Measurements from ENCODE around the gene TALDO1.

The TALDO1 gene

DNA sequence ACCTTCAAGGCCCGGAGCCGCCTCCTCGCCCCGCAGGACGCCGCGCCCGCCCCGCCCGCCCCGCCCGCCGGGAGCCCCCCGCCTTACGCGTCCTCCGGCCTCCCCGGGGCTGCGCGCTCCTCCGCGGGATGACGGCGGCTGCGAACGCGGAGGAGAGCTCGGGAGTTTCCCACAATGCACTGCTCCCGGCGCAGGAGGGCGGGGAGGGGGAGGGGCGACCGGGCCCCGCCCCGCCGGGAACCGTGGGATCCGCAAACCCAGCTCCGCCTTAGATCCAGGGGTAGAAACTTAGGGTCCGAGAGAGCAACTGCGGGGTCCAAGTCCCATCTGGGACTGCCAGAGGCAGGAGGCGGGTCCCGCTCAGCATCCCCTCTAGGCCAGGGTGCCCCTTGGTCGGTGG, 42.7 kb downstream of the TALDO1 start, which contains the start of gene CEND1:
TSS of gene CEND1 (minus strand) at position 148 of the 400 bp plus-strand sequence. CDS start 1,514 bp downstream, outside the sequence.
- no peak within 1 kb of the TSS for H3K27ac ChIP-seq (ENCODE audit: low read depth, low read length, poor library complexity, severe bottlenecking)
- H3K4me3 ChIP-seq (ENCODE audit: low read depth, low read length, poor library complexity, severe bottlenecking) = peak within 1 kb of the TSS; percentile 51
- H3K36me3 ChIP-seq (ENCODE audit: insufficient read depth, low read length) = peaks cover 11% of the 10 kb centered on the region
- H3K4me1 ChIP-seq (ENCODE audit: insufficient read depth, low read length, severe bottlenecking) = peaks cover 28% of the 10 kb centered on the region
- no peak for TF ChIP-seq EZH2 (IDR thresholded peaks at IDR 0.05; ENCODE audit: borderline replicate concordance, low read length)
- TF ChIP-seq, protein P1, sequence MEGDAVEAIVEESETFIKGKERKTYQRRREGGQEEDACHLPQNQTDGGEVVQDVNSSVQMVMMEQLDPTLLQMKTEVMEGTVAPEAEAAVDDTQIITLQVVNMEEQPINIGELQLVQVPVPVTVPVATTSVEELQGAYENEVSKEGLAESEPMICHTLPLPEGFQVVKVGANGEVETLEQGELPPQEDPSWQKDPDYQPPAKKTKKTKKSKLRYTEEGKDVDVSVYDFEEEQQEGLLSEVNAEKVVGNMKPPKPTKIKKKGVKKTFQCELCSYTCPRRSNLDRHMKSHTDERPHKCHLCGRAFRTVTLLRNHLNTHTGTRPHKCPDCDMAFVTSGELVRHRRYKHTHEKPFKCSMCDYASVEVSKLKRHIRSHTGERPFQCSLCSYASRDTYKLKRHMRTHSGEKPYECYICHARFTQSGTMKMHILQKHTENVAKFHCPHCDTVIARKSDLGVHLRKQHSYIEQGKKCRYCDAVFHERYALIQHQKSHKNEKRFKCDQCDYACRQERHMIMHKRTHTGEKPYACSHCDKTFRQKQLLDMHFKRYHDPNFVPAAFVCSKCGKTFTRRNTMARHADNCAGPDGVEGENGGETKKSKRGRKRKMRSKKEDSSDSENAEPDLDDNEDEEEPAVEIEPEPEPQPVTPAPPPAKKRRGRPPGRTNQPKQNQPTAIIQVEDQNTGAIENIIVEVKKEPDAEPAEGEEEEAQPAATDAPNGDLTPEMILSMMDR (IDR thresholded peaks at IDR 0.05; ENCODE audit: low read length) = no peak
- H3K9ac ChIP-seq (ENCODE audit: low read length) = peak within 1 kb of the TSS; percentile 32; the same call in 1 of the 2 replicates
- no peaks in the 10 kb centered on the region for H4K20me1 ChIP-seq (ENCODE audit: insufficient read depth, low read length)
- no peaks in the 10 kb centered on the region for H3K79me2 ChIP-seq (ENCODE audit: insufficient read depth, low read length)
- no peak within 1 kb of the TSS for H2AFZ ChIP-seq (ENCODE audit: low read length)
- no peaks in the 10 kb centered on the region; the same call in 1 of the 2 replicates for H3K27me3 ChIP-seq (ENCODE audit: insufficient read depth, low read length)
- no peaks in the 10 kb centered on the region for H3K9me3 ChIP-seq (ENCODE audit: low read length)
- H3F3A ChIP-seq (ENCODE audit: insufficient read depth, low read length) = no peaks in the 10 kb centered on the region
- peak within 1 kb of the TSS; percentile 50 for H3K4me2 ChIP-seq (ENCODE audit: low read length)
- H3K9me2 ChIP-seq (ENCODE audit: low read depth, low read length) = no peaks in the 10 kb centered on the region

DNA sequence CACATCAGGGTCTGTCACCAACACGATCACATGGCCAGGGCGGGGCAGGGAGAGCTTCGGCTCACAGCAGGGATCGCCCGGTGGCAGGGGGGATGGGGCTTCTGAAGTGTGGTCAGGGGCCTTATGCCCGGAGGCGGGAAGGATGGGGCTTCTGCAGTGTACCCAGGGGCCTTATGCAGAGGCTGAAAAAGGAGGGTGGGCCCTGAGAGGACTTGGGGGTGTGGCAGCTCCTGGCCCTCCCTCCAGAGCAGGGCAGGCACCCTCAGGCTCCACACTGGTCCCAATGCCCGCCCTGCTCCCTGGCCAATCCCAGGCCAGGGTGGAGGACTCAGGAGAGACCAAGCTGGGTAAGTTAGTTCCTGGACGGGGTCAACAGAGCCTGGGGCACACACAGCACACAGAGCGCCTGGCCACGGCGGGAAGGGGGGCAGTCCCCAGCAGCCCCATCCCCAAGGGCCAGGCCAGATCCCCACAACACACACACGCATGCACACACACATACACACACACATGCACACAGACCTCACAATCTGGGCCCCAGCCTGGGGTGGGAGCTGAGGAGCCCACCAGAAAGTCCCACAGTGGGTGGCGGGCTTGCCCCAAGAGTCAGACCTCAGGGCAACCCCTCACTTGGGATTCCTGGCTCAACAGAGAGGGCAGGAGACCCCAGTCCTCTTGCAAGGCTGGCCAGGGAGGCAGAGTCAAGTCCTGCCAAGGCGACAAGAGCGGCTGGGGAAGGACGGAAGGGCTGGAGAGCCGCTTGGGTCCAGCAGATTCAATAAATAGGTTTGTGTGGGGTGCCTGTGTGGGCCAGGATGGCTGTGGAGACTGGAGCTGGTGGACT, 43.7 kb downstream of the TALDO1 start:
- H3K4me3 ChIP-seq (ENCODE audit: low read depth, low read length, poor library complexity, severe bottlenecking) = no peak overlapping the region
- H3K4me2 ChIP-seq (ENCODE audit: low read length) = no peak overlapping the region
- H3K79me2 ChIP-seq (ENCODE audit: insufficient read depth, low read length) = no peaks in the 10 kb centered on the region
- no peaks in the 10 kb centered on the region; the same call in 1 of the 2 replicates for H3K27me3 ChIP-seq (ENCODE audit: insufficient read depth, low read length)
- no peak overlapping the region for H2AFZ ChIP-seq (ENCODE audit: low read length)
- no peaks in the 10 kb centered on the region for H3K9me3 ChIP-seq (ENCODE audit: low read length)
- peaks cover 38% of the 10 kb centered on the region for H3K4me1 ChIP-seq (ENCODE audit: insufficient read depth, low read length, severe bottlenecking)
- TF ChIP-seq EZH2 (IDR thresholded peaks at IDR 0.05; ENCODE audit: borderline replicate concordance, low read length) = no peak
- TF ChIP-seq, protein P1 (IDR thresholded peaks at IDR 0.05; ENCODE audit: low read length) = no peak
- H3K9me2 ChIP-seq (ENCODE audit: low read depth, low read length) = no peaks in the 10 kb centered on the region
- H3K27ac ChIP-seq (ENCODE audit: low read depth, low read length, poor library complexity, severe bottlenecking) = no peak overlapping the region
- H3F3A ChIP-seq (ENCODE audit: insufficient read depth, low read length) = no peaks in the 10 kb centered on the region
- no peaks in the 10 kb centered on the region for H4K20me1 ChIP-seq (ENCODE audit: insufficient read depth, low read length)
- H3K9ac ChIP-seq (ENCODE audit: low read length) = no peak overlapping the region
- H3K36me3 ChIP-seq (ENCODE audit: insufficient read depth, low read length) = peaks cover 9% of the 10 kb centered on the region

DNA sequence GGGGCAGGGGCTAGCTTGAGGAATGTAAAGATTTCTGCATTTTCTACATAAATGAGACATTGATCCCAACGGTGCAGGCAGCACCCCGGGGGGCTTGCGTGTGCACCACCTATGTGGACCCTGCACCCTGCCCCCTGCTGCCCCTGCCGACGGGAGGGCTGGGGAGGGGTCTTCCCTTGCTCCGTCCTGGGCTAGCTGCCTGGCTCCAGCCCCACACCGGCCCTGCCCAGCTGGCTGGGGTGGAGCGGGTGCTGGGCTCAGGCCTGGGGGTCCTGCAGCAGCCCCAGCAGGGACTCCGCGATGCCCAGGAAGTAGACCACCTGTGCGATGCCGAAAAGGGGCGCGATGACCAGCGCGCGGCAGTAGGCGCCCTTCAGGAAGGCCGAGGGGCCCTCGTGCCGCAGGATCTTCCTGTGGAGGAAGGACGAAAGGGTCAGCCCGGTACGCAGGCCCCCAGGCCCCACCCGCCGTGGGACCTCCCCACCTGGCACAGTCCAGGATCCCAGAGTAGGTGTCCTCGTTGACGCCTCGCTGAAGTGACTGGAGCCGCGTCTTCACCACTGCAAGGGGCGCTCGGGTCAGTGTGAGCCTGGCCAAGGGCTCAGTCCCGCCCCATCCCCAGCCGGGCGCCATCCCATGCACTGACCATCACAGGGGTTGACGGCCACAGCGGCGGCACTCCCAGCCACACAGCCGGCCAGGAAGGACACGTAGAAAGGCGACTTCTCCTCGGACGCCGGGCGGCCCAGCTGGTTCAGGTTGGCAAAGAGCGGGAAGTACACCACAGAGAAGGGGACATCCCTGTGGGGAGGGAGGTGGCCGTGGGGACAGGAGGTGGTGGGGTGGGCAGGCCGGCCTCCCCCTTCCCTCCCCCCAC, 44.6 kb downstream of the TALDO1 start:
- H3K79me2 ChIP-seq (ENCODE audit: insufficient read depth, low read length) = no peaks in the 10 kb centered on the region
- H2AFZ ChIP-seq (ENCODE audit: low read length) = no peak overlapping the region
- H3K4me1 ChIP-seq (ENCODE audit: insufficient read depth, low read length, severe bottlenecking) = peaks cover 46% of the 10 kb centered on the region
- no peaks in the 10 kb centered on the region for H4K20me1 ChIP-seq (ENCODE audit: insufficient read depth, low read length)
- no peak overlapping the region for H3K4me2 ChIP-seq (ENCODE audit: low read length)
- H3K27ac ChIP-seq (ENCODE audit: low read depth, low read length, poor library complexity, severe bottlenecking) = no peak overlapping the region
- H3F3A ChIP-seq (ENCODE audit: insufficient read depth, low read length) = no peaks in the 10 kb centered on the region
- TF ChIP-seq, protein P1 (IDR thresholded peaks at IDR 0.05; ENCODE audit: low read length) = no peak
- TF ChIP-seq EZH2 (IDR thresholded peaks at IDR 0.05; ENCODE audit: borderline replicate concordance, low read length) = no peak
- H3K36me3 ChIP-seq (ENCODE audit: insufficient read depth, low read length) = peaks cover 9% of the 10 kb centered on the region; the same call in 1 of the 2 replicates
- no peaks in the 10 kb centered on the region for H3K9me2 ChIP-seq (ENCODE audit: low read depth, low read length)
- no peak overlapping the region for H3K4me3 ChIP-seq (ENCODE audit: low read depth, low read length, poor library complexity, severe bottlenecking)
- H3K27me3 ChIP-seq (ENCODE audit: insufficient read depth, low read length) = no peaks in the 10 kb centered on the region; the same call in 1 of the 2 replicates
- H3K9me3 ChIP-seq (ENCODE audit: low read length) = no peaks in the 10 kb centered on the region
- H3K9ac ChIP-seq (ENCODE audit: low read length) = no peak overlapping the region
